ENCODE data around the gene DRD5.

DNA sequence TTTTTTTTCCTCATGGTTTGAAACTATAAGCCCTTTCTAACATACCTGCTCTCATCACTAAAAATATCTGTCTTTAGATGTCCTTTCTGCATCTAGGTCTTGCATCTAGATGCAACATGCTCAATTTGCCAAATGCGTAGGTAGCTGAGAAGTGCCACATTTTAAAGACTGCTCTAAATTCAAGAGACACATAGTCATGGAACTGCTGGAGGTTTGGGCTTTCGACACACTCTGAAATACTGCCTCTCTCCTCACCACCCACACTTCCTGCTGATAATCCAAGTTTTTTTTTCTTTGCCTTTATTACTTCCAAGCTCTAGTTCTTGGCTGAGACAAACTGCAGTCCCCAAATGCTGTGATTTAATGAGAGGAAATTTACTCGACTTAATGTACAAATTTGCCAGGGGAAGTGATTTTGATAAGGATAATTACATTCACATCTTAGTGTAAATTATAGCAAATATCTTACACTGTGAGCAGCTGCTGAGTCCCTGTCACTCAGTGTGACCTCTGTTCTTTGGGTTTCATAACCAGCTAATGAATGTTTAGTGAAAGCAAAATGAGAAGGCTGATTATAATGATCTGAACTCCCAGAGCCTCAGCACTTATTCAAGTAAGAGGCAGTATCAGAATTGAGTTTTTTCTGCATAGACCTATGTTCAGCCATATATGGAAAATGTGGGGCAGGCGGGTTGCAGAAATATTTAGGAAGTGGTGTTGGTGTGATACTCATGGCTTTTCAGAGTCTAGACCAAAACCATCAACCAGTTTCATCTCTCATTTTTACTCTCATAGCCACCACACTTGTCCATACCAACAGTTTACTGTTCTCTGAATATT is 31.3 kb downstream of the DRD5 start:
- TF ChIP-seq EZH2 (IDR thresholded peaks at IDR 0.05; ENCODE audit: insufficient read depth, poor library complexity, severe bottlenecking): no peak
- no peak for TF ChIP-seq EZH2phosphoT487 (IDR thresholded peaks at IDR 0.05; ENCODE audit: insufficient read depth, low read depth)

Measured in GM23248 (cell line).